Stimulated activated CD4-positive, alpha-beta T cell treated with anti-CD3 and anti-CD28 coated beads, Interleukin-15, amount 100 ng/mL, for 24 hours (primary cell): ENCODE results near the gene MEX3A.
"Not testable (repeated sequence)": the region's sequence is repeated elsewhere in the genome, so short reads cannot be mapped to it uniquely, and the experiment has no call there.

ENCODE experiments used
- DNase-seq: peaks from one replicate; pipeline ENCODE4 v3.0.0-alpha.2; 2020

MEX3A gene

GRCh38 chr1:156053768-156054499, 28.3 kb downstream of the MEX3A start, which contains the start of gene UBQLN4:
TSS of gene UBQLN4 (minus strand) at chr1:156053798. CDS start at chr1:156053701, 97 bp downstream.
- peak; percentile 89 for DNase-seq

GRCh38 chr1:156052862-156053767, 29.1 kb downstream of the MEX3A start:
- DNase-seq = peak; percentile 83

- no peak for DNase-seq
Measured at GRCh38 chr1:156051011-156051725, 31.1 kb downstream of the MEX3A start.

- DNase-seq = no peak
Measured at GRCh38 chr1:156050376-156050775, 31.9 kb downstream of the MEX3A start.

- DNase-seq = no peak
Measured at GRCh38 chr1:156048663-156049258, 33.5 kb downstream of the MEX3A start.

- DNase-seq = no peak
Measured at GRCh38 chr1:156045076-156045475, 37.2 kb downstream of the MEX3A start.

GRCh38 chr1:156042828-156043227, 39.4 kb downstream of the MEX3A start:
- DNase-seq = no peak

GRCh38 chr1:156034991-156035390, 47.3 kb downstream of the MEX3A start:
- DNase-seq = not testable (repeated sequence)

GRCh38 chr1:156033011-156033410, 49.3 kb downstream of the MEX3A start:
- DNase-seq = no peak

GRCh38 chr1:156026588-156026987, 55.7 kb downstream of the MEX3A start:
- DNase-seq = no peak

- DNase-seq = peak; percentile 44
Measured at GRCh38 chr1:156025876-156026275, 56.4 kb downstream of the MEX3A start.

GRCh38 chr1:156024801-156025200, 57.5 kb downstream of the MEX3A start:
- no peak for DNase-seq
